CD14-positive monocyte (primary cell): ENCODE measurements around the gene NPEPL1. TPM values are rescaled to one million over a fixed set of nuclear protein-coding genes. Genes with fewer than 3 reads are reported as not detected.
A peak's percentile ranks its signal among the peaks of the same experiment; 100 is the strongest.

Source experiments
- DNase-seq, 3 donors: peaks; one replicate each; pipeline ENCODE4 v3.0.0-alpha.2; 2011 to 2022
- H2AFZ ChIP-seq: 2 replicates; pipeline ENCODE4 v1.6.0; 2012; ENCODE audit warnings: mild to moderate bottlenecking, low read depth, low read length, inconsistent platforms; ENCODE audit not compliant: insufficient read depth, poor library complexity, severe bottlenecking
- H3K27ac ChIP-seq, 2 donors: 1 replicate in 1 of 2; 2 replicates in 1 of 2; pipeline ENCODE4 v1.5.1; 2012 to 2013; ENCODE audit warnings: low read length in 2 of 2, control low read depth in 1 of 2, inconsistent platforms in 1 of 2, low read depth in 1 of 2, mild to moderate bottlenecking in 1 of 2
- H3K27me3 ChIP-seq, 2 donors: one replicate each; pipeline versions ENCODE4 v1.6.0 to v1.6.1; 2011 to 2013; ENCODE audit warnings: low read length in 2 of 2; ENCODE audit not compliant: control insufficient read depth in 2 of 2, insufficient read depth in 2 of 2
- H3K36me3 ChIP-seq, 2 donors: replicated peaks in 1 of 2; 1 replicate in 1 of 2; 2 replicates in 1 of 2; pipeline versions ENCODE4 v1.5.1 to v1.6.1; 2012 to 2013; ENCODE audit warnings: low read length in 2 of 2, control low read depth in 1 of 2, inconsistent platforms in 1 of 2, mild to moderate bottlenecking in 1 of 2; ENCODE audit not compliant: insufficient read depth in 2 of 2, control insufficient read depth in 1 of 2
- H3K4me1 ChIP-seq, 2 donors: 1 replicate in 1 of 2; 2 replicates in 1 of 2; pipeline versions ENCODE4 v1.5.1 to v1.6.1; 2012 to 2013; ENCODE audit warnings: low read length in 2 of 2, control low read depth in 1 of 2, inconsistent platforms in 1 of 2, mild to moderate bottlenecking in 1 of 2, moderate library complexity in 1 of 2; ENCODE audit not compliant: insufficient read depth in 2 of 2, control insufficient read depth in 1 of 2
- H3K4me2 ChIP-seq: replicated peaks from 2 replicates; pipeline ENCODE3; 2012; ENCODE audit warnings: low read length, moderate library complexity, mild to moderate bottlenecking; ENCODE audit not compliant: poor library complexity, severe bottlenecking; ENCODE audit errors: extremely low read depth
- H3K4me3 ChIP-seq, 3 experiments: fragments of 200-600 bp in 1 of 3; sonication (generic) in 1 of 3; replicated peaks in 1 of 3; 1 replicate in 2 of 3; 2 replicates in 1 of 3; pipeline ENCODE4 v1.5.1; 2011 to 2013; ENCODE audit warnings: low read length in 3 of 3, mild to moderate bottlenecking in 3 of 3, control low read depth in 2 of 3, low read depth in 2 of 3, inconsistent platforms in 1 of 3, moderate library complexity in 1 of 3
- H3K79me2 ChIP-seq: 2 replicates; pipeline ENCODE4 v1.6.0; 2012; ENCODE audit warnings: mild to moderate bottlenecking, control low read depth, inconsistent platforms, low read length, moderate library complexity; ENCODE audit not compliant: insufficient read depth
- H3K9ac ChIP-seq: 2 replicates; pipeline ENCODE4 v1.6.0; 2017; ENCODE audit warnings: low read length, mild to moderate bottlenecking; ENCODE audit not compliant: insufficient read depth, poor library complexity, severe bottlenecking
- H3K9me3 ChIP-seq, 2 donors: replicated peaks in 1 of 2; 1 replicate in 1 of 2; 2 replicates in 1 of 2; pipeline versions ENCODE4 v1.5.1 to v1.6.1; 2012 to 2013; ENCODE audit warnings: low read length in 2 of 2, control low read depth in 1 of 2; ENCODE audit not compliant: control insufficient read depth in 1 of 2, insufficient read depth in 1 of 2
- H4K20me1 ChIP-seq: 2 replicates; pipeline ENCODE4 v1.6.0; 2012; ENCODE audit warnings: mild to moderate bottlenecking, low read length, control low read depth, moderate library complexity; ENCODE audit not compliant: insufficient read depth
- H3K27ac Mint-ChIP-seq, 7 donors: one replicate each; pipeline ENCODE4 v1.8.0; 2020; ENCODE audit warnings: mild to moderate bottlenecking in 7 of 7, mixed read lengths in 7 of 7, moderate library complexity in 6 of 7, inconsistent platforms in 2 of 7
- H3K27me3 Mint-ChIP-seq, 3 donors: one replicate each; pipeline ENCODE4 v1.8.0; 2021 to 2022; ENCODE audit warnings: low read depth in 3 of 3, mild to moderate bottlenecking in 3 of 3, mixed read lengths in 3 of 3, moderate library complexity in 3 of 3, inconsistent platforms in 1 of 3
- H3K36me3 Mint-ChIP-seq, 2 donors: one replicate each; pipeline ENCODE4 v1.8.0; 2020; ENCODE audit warnings: mixed read lengths in 2 of 2, inconsistent platforms in 1 of 2, mild to moderate bottlenecking in 1 of 2
- H3K4me1 Mint-ChIP-seq: one replicate; pipeline ENCODE4 v1.8.0; 2020; ENCODE audit warnings: mild to moderate bottlenecking, mixed read lengths
- H3K4me3 Mint-ChIP-seq, 2 donors: one replicate each; pipeline ENCODE4 v1.8.0; 2020; ENCODE audit warnings: mild to moderate bottlenecking in 2 of 2, mixed read lengths in 2 of 2, moderate library complexity in 1 of 2
- H3K9me3 Mint-ChIP-seq, 7 donors: one replicate each; pipeline ENCODE4 v1.8.0; 2020 to 2022; ENCODE audit warnings: mixed read lengths in 7 of 7, mild to moderate bottlenecking in 6 of 7, moderate library complexity in 6 of 7, inconsistent platforms in 2 of 7
- CTCF ChIP-seq: fragments of 200-600 bp; IDR thresholded peaks from one replicate; pipeline ENCODE4 v1.8.0; 2022; ENCODE audit warnings: antibody characterized with exemption, mild to moderate bottlenecking
- WGBS: methylation state at CpG from one replicate; pipeline ENCODE4 v1.1.5; 2013; ENCODE audit warnings: missing lambda C conversion rate; ENCODE audit not compliant: insufficient coverage; 5-methylcytosine and 5-hydroxymethylcytosine counted together
- intact Hi-C, 2 donors: fragments of 100-400 bp; cut with micrococcal nuclease; formaldehyde crosslinking; loops; one replicate each; pipeline versions ENCODE4 v1.15.0 to v1.15.1; 2023
- polyA plus RNA-seq, 3 donors: library from polyadenylated mRNA; depleted of rRNA in 1 of 3; unstranded in 2 of 3; stranded (reverse) in 1 of 3; fragments of 300-500 nt in 2 of 3; fragments of >200 nt in 1 of 3; fragmentation: Illumina TruSeq in 2 of 3; gene quantifications; 1 replicate in 2 of 3; 2 replicates in 1 of 3; pipeline ENCODE4 v1.2.3, GENCODE V29; 2012 to 2021

The NPEPL1 gene
- polyA plus RNA-seq, 3 donors = 37.6 to 109 (median 39.6) TPM

- intact Hi-C loops = loop anchor here (10.0 kb wide), 2 partner anchors 208 to 412 kb away; partner anchors contain the start of genes GNAS (in 1 of the 2) and GNAS-AS1 (in 1 of the 2)
Measured at GRCh38 chr20:58646703-58647102, 45.9 kb upstream of the NPEPL1 start.

GRCh38 chr20:58647162-58647795, 45.3 kb upstream of the NPEPL1 start:
- H2AFZ ChIP-seq = no peak overlapping the region
- TF ChIP-seq CTCF = peak; percentile 18
- Mint-ChIP-seq H3K27me3 (peaks cover 19 to 23% (median 20%) of the 10 kb centered on the region in 3 donors), H3K36me3 (peaks cover 0 to 2% of the 10 kb centered on the region in 2 donors), H3K9me3 (peaks cover 0 to 6% (median 0%) of the 10 kb centered on the region in 7 donors), H3K4me1 (peaks cover 11% of the 10 kb centered on the region), H3K27ac (no peak overlapping the region), H3K4me3 (no peak overlapping the region)
- H3K4me2 ChIP-seq = no peak overlapping the region
- H4K20me1 ChIP-seq = no peaks in the 10 kb centered on the region
- intact Hi-C loops = loop anchor here (10.0 kb wide), 2 partner anchors 208 to 412 kb away; partner anchors contain the start of genes GNAS (in 1 of the 2) and GNAS-AS1 (in 1 of the 2)
- H3K36me3 ChIP-seq = no peaks in the 10 kb centered on the region
- no peaks in the 10 kb centered on the region for H3K9me3 ChIP-seq
- H3K4me1 ChIP-seq = peaks cover 11 to 30% of the 10 kb centered on the region in 2 donors
- no peak overlapping the region for H3K4me3 ChIP-seq
- DNase-seq = peak in 1 of 3 donors; percentile 23
- H3K9ac ChIP-seq = no peak overlapping the region
- peaks cover 10% of the 10 kb centered on the region for H3K79me2 ChIP-seq
- WGBS = 72% methylated on average over 3 of the region's 7 CpGs
- no peak overlapping the region for H3K27ac ChIP-seq
- peaks cover 3 to 20% of the 10 kb centered on the region in 2 donors for H3K27me3 ChIP-seq

More at GRCh38 chr20:58646703-58647102, 45.9 kb upstream of the NPEPL1 start:
- Histone ChIP-seq H3K36me3 (no peaks in the 10 kb centered on the region), H3K27me3 (peaks cover 3 to 20% of the 10 kb centered on the region in 2 donors), H3K9me3 (no peaks in the 10 kb centered on the region), H3K9ac (no peak overlapping the region), H3K4me1 (peaks cover 10 to 27% of the 10 kb centered on the region in 2 donors), H3K27ac (no peak overlapping the region), H4K20me1 (no peaks in the 10 kb centered on the region), H2AFZ (no peak overlapping the region), H3K4me3 (no peak overlapping the region), H3K4me2 (no peak overlapping the region), H3K79me2 (peaks cover 7% of the 10 kb centered on the region)
- no peak overlapping the region for H3K27ac Mint-ChIP-seq
- H3K36me3 Mint-ChIP-seq = peaks cover 0 to 2% of the 10 kb centered on the region in 2 donors
- TF ChIP-seq CTCF = no peak
- H3K27me3 Mint-ChIP-seq = peaks cover 19 to 23% (median 20%) of the 10 kb centered on the region in 3 donors
- no peak for DNase-seq
- WGBS = 91% methylated on average over 4 of the region's 4 CpGs
- peak overlapping the region in 1 of 2 donors; percentile 22 for H3K4me3 Mint-ChIP-seq
- H3K4me1 Mint-ChIP-seq = peaks cover 11% of the 10 kb centered on the region
- H3K9me3 Mint-ChIP-seq = peaks cover 0 to 6% (median 0%) of the 10 kb centered on the region in 7 donors
